ENCODE results near the gene TVP23A. TPM values are rescaled to one million over a fixed set of nuclear protein-coding genes. Genes with fewer than 3 reads are reported as not detected.

Gene TVP23A
- total RNA-seq, 1 donor from 2014 or later: 0.21 TPM

DNA sequence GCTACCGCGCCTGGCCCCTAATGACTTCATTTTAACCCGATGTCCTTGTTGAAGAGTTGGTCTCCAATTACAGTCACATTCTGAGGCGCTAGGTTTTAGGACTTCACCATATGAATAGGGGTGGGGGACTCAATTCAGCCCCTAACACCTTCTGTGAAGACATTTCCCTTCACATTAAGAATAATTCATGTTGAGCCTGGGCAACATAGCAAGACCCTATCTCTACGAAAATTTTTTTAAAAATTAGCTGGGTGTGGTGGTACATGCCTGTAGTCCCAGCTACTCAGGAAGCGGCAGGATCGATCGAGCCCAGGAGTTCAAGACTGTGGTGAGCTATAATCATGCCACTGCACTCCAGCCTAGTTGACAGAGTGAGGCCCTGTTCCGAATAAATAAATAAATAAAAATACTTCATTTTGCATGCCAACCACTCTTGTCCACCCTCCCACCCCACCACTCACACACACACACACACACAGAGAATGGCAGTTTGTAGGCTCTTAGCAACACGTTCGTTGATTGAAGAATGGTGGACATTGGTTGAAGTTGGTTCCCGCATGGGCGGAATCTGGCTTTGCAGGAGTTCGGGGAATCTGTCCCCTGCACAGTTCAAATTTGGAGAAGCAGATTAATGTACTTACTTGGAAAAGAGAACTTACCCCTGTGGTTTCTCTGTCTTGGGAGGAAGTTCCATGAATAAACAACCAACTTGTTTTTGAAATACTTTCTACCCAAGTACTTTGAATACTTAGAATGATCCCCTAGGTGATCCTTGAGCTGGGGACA lies 27.8 kb upstream of the TVP23A start:
- no peaks in the 10 kb centered on the region for H3K27me3 ChIP-seq (ENCODE audit: control insufficient read depth, insufficient read depth, low read length)
- H3K36me3 ChIP-seq (ENCODE audit: control insufficient read depth, insufficient read depth, low read length): no peaks in the 10 kb centered on the region
- no peak for DNase-seq (ENCODE audit: low read depth)
- no peak overlapping the region for H3K4me3 ChIP-seq (ENCODE audit: low read depth, low read length)
- TF ChIP-seq, protein P1, sequence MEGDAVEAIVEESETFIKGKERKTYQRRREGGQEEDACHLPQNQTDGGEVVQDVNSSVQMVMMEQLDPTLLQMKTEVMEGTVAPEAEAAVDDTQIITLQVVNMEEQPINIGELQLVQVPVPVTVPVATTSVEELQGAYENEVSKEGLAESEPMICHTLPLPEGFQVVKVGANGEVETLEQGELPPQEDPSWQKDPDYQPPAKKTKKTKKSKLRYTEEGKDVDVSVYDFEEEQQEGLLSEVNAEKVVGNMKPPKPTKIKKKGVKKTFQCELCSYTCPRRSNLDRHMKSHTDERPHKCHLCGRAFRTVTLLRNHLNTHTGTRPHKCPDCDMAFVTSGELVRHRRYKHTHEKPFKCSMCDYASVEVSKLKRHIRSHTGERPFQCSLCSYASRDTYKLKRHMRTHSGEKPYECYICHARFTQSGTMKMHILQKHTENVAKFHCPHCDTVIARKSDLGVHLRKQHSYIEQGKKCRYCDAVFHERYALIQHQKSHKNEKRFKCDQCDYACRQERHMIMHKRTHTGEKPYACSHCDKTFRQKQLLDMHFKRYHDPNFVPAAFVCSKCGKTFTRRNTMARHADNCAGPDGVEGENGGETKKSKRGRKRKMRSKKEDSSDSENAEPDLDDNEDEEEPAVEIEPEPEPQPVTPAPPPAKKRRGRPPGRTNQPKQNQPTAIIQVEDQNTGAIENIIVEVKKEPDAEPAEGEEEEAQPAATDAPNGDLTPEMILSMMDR (IDR thresholded peaks at IDR 0.05; ENCODE audit: insufficient read depth, low read length, poor library complexity, severe bottlenecking): no peak

DNA sequence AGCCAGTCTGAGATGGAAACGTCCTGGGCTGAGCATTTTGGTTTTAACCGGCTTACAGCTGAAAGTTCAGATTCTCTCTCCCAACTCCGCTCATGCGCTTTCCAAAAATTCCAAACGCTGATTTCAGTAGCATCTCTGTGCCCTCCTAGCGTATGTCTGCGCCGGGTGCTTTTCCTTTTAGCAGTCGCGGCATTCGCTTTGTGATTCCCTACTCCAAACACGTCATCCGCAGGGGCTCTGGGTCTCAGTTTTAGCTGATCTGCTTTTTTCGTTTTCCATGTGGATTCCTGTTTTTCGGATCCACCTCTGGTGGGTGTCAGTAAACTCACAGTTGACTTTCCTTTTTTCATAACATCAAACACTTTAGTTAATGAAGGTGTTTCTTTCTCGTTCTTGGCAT lies 22.1 kb upstream of the TVP23A start:
- peaks cover 3% of the 10 kb centered on the region for H3K27me3 ChIP-seq (ENCODE audit: control insufficient read depth, insufficient read depth, low read length)
- TF ChIP-seq, protein P1 (IDR thresholded peaks at IDR 0.05; ENCODE audit: insufficient read depth, low read length, poor library complexity, severe bottlenecking): no peak
- no peak overlapping the region for H3K4me3 ChIP-seq (ENCODE audit: low read depth, low read length)
- no peak for DNase-seq (ENCODE audit: low read depth)
- H3K36me3 ChIP-seq (ENCODE audit: control insufficient read depth, insufficient read depth, low read length): no peaks in the 10 kb centered on the region

DNA sequence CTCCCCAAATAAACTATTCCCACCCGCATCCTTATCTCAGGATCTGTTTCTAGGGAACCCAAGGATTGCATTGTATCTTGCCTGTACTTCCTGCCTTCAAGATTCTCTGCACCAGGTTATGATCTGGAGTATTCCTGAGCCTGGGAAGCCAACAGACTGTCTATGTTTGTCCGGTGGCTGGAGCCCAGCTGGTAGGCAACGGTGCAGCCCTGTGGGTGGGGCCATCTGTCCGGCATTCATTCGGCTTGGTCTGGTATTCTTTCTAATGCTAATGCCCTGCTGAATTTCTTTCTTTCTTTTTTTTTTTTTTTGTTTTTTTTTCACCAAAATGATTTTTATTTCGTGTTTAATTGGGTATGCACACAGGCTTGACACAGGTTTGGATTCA lies 20.7 kb upstream of the TVP23A start:
- Histone ChIP-seq H3K27me3 (ENCODE audit: control insufficient read depth, insufficient read depth, low read length) (peaks cover 3% of the 10 kb centered on the region), H3K4me3 (ENCODE audit: low read depth, low read length) (no peak overlapping the region), H3K36me3 (ENCODE audit: control insufficient read depth, insufficient read depth, low read length) (no peaks in the 10 kb centered on the region)
- no peak for DNase-seq (ENCODE audit: low read depth)
- TF ChIP-seq, protein P1 (IDR thresholded peaks at IDR 0.05; ENCODE audit: insufficient read depth, low read length, poor library complexity, severe bottlenecking): no peak

DNA sequence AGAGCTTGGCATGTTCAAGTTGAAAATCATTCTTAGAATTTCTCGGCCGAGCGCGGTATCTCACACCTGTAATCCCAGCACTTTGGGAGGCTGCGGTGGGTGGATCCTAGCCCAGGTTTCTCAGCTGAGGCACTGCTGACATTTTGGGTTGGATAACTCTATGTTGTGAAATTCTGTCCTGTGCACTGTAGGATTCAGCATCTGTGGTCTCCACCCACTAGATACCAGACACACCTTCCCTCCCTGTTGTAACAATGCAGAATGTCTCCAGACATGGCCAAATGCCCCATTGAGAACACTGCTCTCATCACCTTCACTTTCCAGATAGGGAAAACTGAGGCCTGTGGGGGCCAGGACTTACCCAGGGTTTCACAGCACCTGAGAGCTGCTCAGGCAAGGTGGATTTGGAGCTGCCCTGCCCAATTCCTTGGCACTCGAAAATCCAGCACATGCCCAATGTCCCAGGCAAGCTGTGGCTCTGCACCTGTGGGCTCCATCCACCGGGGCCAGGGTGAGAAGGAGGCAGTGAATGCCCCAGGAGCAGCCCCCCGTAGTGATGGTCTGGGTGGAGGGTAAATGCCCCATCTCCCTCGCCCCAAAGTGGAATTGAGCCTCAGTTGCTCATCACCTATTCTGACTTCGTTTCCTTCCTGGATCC lies 20.2 kb upstream of the TVP23A start:
- Histone ChIP-seq H3K36me3 (ENCODE audit: control insufficient read depth, insufficient read depth, low read length) (no peaks in the 10 kb centered on the region), H3K4me3 (ENCODE audit: low read depth, low read length) (no peak overlapping the region), H3K27me3 (ENCODE audit: control insufficient read depth, insufficient read depth, low read length) (peaks cover 3% of the 10 kb centered on the region)
- TF ChIP-seq, protein P1 (IDR thresholded peaks at IDR 0.05; ENCODE audit: insufficient read depth, low read length, poor library complexity, severe bottlenecking): no peak
- no peak for DNase-seq (ENCODE audit: low read depth)

DNA sequence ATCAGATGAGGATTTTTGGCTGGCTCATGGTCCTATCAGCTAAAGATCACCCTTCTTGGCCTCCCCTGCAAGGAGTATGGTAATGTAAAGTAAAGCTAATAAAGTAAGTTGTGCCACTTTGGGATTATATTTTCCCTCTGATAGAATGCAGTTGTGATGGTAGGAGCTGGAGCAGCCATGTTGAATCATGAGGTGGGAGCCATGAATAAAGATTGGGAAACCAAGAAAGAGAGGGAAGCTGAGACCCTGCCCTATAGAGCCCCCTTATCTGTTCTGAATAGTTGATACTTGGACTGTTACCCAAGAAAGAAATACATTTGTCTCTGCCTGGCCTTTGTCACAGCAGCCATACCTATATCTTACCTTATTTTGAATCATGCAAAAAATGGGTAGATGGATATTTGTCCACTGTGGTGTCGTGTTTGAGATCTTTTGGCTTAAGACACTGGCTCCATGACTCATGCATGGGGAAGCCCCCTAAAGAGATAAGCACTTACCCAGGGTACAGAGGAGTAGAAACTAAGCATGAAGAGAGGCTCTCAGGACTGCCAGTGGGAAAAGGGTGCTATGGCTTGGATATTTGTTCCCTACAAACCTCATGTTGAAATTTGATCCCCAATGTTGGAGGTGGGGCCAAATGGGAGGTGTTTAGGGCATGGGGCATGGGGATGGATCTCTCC lies 17.7 kb upstream of the TVP23A start:
- DNase-seq (ENCODE audit: low read depth): no peak
- TF ChIP-seq, protein P1 (IDR thresholded peaks at IDR 0.05; ENCODE audit: insufficient read depth, low read length, poor library complexity, severe bottlenecking): no peak
- H3K36me3 ChIP-seq (ENCODE audit: control insufficient read depth, insufficient read depth, low read length): no peaks in the 10 kb centered on the region

More for the DNA sequence above, 17.7 kb upstream of the TVP23A start:
- peaks cover 5% of the 10 kb centered on the region for H3K27me3 ChIP-seq (ENCODE audit: control insufficient read depth, insufficient read depth, low read length)
- no peak overlapping the region for H3K4me3 ChIP-seq (ENCODE audit: low read depth, low read length)

Data from kidney epithelial cell (primary cell).